GM19455 (cell line): Measurements from ENCODE around the gene NOC4L.
"Not testable (repeated sequence)": the region's sequence is repeated elsewhere in the genome, so short reads cannot be mapped to it uniquely, and the experiment has no call there.

Experiments used
- ATAC-seq: cut with Tn5 transposase; IDR thresholded peaks from one replicate; pipeline ENCODE4 v1.9.1; 2021; ENCODE audit not compliant: unreplicated experiment

Gene NOC4L

DNA sequence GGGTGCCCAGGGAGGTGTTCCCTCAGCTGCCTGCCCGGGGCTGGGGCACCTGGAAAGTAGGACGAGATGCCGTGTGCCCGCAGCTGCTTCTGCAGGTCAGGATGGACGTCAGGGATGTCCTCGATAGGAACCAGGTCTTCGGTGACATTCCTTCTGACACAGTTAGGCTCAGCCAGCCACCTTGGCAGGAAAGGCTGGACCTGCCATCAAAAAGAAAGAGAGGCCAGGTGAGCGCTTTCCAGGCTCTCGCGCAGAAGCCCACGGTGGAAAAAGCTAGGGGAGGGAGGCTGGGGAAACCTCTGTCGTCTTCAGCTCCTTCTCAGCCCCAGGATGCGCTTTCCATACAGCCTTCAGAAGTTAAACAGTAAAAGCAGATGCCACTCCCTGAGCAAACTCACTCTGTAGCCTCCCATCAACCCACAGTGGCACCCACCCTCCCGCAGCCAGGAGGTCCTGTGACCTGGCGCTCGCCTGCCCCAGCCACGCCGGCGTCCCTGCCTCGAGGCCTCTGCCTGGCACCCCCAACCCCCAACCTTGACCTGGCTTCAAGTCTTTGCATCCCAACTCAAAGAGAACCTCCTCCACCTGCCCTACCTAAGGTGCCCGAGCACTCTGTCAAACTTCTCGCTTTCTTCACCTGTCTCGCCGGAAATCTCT is 1.4 kb upstream of the NOC4L start:
- ATAC-seq, result no peak

DNA sequence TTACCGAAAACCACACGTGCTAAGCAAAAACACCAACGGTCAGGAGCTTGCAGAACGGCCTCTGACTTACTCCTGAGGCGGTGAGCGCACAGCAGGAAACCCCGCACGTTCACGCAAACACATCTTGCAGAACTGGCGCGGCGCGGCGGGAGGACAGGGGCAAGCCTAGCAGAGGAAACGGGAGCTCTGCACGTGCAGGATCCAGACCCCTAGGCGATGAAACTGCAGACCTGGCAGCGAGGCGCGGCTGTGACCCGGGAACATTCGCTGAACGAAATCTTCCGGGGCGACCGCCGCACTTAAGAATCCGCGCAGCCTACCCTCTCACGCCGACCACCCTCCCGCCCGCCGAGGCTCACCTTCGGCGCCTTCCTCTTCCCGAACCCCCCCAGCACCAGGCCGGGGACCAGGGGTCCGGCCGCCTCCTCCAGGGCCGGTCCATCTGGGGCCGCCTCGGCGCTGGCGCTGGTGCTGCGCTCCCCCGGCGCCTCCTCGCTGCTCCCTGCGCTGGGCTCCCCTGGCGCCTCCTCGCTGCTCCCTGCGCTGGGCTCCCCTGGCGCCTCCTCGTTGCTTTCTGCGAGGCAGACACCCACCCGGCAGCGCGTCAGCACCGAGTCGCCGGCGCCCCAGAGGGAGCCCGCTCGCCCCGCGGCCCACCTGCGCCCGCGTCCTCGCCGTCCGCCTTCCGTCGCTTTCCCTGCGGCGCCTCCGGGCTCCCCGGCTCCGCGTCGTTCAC is 753 bp upstream of the NOC4L start:
- ATAC-seq, result peak; percentile 30

GRCh38 chr12:132144810-132145168 is 532 bp downstream of the NOC4L start:
- ATAC-seq, result no peak

- ATAC-seq, result no peak
These were observed 1.1 kb downstream of the NOC4L start for GRCh38 chr12:132145334-132145733.

- no peak for ATAC-seq
These were observed 1.8 kb downstream of the NOC4L start for GRCh38 chr12:132146098-132146497.

- ATAC-seq, result no peak
These were observed 2.6 kb downstream of the NOC4L start for GRCh38 chr12:132146772-132147422.

- ATAC-seq, result no peak
These were observed 3.4 kb downstream of the NOC4L start for GRCh38 chr12:132147423-132148367.

- no peak for ATAC-seq
These were observed 4.2 kb downstream of the NOC4L start for GRCh38 chr12:132148368-132149045.

DNA sequence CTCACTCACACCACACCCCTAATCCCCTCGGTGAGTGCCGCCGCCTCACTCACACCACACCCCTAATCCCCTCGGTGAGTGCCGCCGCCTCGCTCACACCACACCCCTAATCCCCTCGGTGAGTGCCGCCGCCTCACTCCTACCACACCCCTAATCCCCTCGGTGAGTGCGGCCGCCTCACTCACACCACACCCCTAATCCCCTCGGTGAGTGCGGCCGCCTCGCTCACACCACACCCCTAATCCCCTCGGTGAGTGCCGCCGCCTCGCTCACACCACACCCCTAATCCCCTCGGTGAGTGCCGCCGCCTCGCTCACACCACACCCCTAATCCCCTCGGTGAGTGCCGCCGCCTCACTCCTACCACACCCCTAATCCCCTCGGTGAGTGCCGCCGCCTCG is 5.3 kb downstream of the NOC4L start:
- ATAC-seq, result not testable (repeated sequence)

GRCh38 chr12:132150780-132151144 is 6.5 kb downstream of the NOC4L start:
- no peak for ATAC-seq

DNA sequence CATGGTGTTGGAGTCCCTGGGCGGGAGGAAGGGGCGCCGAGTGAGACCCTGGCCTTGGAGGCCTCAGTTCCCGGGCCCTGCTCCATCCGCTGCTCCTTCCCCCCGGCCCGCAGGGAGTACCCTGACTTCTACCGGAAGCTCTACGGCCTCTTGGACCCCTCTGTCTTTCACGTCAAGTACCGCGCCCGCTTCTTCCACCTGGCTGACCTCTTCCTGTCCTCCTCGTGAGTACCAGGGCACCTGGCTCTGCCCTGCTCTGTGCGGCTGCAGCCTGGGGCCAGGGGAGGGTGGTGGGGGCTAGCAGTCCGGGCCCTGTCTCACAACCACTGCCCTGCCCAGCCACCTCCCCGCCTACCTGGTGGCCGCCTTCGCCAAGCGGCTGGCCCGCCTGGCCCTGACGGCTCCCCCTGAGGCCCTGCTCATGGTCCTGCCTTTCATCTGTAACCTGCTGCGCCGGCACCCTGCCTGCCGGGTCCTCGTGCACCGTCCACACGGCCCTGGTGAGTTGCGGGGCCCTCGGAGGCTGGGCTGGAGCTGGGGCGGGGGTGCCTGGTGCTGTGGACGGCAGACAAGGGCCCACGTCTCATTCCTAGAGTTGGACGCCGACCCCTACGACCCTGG is 7.0 kb downstream of the NOC4L start:
- no peak for ATAC-seq

DNA sequence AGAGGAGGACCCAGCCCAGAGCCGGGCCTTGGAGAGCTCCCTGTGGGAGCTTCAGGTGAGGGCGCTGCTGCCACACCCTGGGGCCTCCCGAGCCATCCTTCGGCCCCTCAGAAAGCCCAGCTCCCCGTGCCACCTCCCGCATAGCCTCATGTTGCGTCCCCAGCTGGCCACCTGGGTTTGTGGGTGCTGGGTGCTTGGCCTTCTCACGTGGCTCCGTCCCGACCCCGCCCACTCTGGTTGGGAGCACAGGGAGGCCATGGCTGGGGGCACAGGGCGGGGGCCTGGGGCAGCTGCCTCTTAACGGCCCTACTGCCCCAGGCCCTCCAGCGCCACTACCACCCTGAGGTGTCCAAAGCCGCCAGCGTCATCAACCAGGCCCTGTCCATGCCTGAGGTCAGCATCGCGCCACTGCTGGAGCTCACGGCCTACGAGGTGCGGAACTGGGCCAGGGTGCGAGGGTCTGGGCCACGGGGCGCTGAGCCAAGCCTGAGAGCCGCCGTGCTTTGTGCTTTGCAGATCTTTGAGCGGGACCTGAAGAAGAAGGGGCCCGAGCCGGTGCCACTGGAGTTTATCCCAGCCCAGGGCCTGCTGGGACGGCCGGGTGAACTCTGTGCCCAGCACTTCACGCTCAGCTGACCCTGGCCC is 7.6 kb downstream of the NOC4L start:
- ATAC-seq, result no peak

GRCh38 chr12:132152411-132152821 is 8.2 kb downstream of the NOC4L start:
- no peak for ATAC-seq

GRCh38 chr12:132152953-132153352 is 8.7 kb downstream of the NOC4L start:
- no peak for ATAC-seq

- no peak for ATAC-seq
These were observed 9.5 kb downstream of the NOC4L start for GRCh38 chr12:132153501-132154340.

DNA sequence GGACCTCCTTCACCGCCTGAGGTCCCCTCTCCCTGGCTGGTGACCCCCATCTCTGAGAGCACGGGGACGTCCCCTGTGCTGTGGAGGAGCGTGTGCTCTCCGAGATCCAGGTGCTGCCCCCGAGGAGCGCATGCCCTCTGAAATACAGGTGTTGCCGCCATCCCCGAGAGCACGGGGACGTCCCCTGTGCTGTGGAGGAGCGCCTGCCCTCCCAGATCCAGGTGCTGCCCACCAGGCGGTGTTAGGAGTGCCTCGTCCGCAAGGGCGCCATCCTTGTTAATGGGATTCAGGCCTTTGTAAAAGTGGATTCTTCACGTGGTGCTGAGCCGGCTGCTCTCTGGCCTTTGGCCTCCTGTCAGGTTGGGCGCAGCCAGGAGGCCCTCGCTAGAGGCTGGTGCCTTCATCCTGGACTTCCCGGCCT is 10.1 kb downstream of the NOC4L start:
- ATAC-seq, result no peak

- ATAC-seq, result no peak
These were observed 10.9 kb downstream of the NOC4L start for GRCh38 chr12:132154941-132155770.
